Aorta (tissue), 5 donors: ENCODE data around the gene PTPRF. TPM values are rescaled to one million over a fixed set of nuclear protein-coding genes. Genes with fewer than 3 reads are reported as not detected.

Experiments used
- ATAC-seq: fragments of 200-7000 bp; cut with Tn5 transposase; one replicate; pipeline ENCODE4 v1.9.1; 2022; ENCODE audit warnings: moderate library complexity; ENCODE audit not compliant: low FRiP score
- DNase-seq, 2 donors: peaks; one replicate each; pipeline ENCODE4 v3.0.0-alpha.2; 2020
- H3K27ac ChIP-seq, 2 donors: one replicate each; pipeline ENCODE4 v1.5.1; 2013; ENCODE audit warnings: low read length in 2 of 2, mild to moderate bottlenecking in 2 of 2, moderate library complexity in 2 of 2, control low read depth in 1 of 2, inconsistent platforms in 1 of 2, low read depth in 1 of 2
- H3K27me3 ChIP-seq, 2 donors: one replicate each; pipeline ENCODE4 v1.6.1; 2013; ENCODE audit warnings: control low read depth in 1 of 2, low read length in 1 of 2, mild to moderate bottlenecking in 1 of 2, moderate library complexity in 1 of 2; ENCODE audit not compliant: insufficient read depth in 2 of 2, control insufficient read depth in 1 of 2
- H3K36me3 ChIP-seq, 2 donors: one replicate each; pipeline ENCODE4 v1.6.1; 2013; ENCODE audit warnings: control low read depth in 1 of 2, low read length in 1 of 2, mild to moderate bottlenecking in 1 of 2; ENCODE audit not compliant: insufficient read depth in 2 of 2, control insufficient read depth in 1 of 2
- H3K4me1 ChIP-seq, 2 donors: one replicate each; pipeline ENCODE4 v1.6.1; 2013; ENCODE audit warnings: low read length in 2 of 2, control low read depth in 1 of 2, mild to moderate bottlenecking in 1 of 2, moderate library complexity in 1 of 2; ENCODE audit not compliant: insufficient read depth in 2 of 2, control insufficient read depth in 1 of 2
- H3K4me3 ChIP-seq, 2 donors: one replicate each; pipeline ENCODE4 v1.5.1; 2013; ENCODE audit warnings: low read length in 2 of 2, control low read depth in 1 of 2, mild to moderate bottlenecking in 1 of 2
- H3K9me3 ChIP-seq: one replicate; pipeline ENCODE4 v1.6.1; 2013; ENCODE audit warnings: mild to moderate bottlenecking, low read length; ENCODE audit not compliant: control insufficient read depth
- WGBS, 2 donors: extraction: QIAGEN DNeasy Blood & Tissue Kit; methylation state at CpG; one replicate each; pipeline ENCODE4 v1.1.7; 2013; 5-methylcytosine and 5-hydroxymethylcytosine counted together
- intact Hi-C, 2 donors: fragments of 100-400 bp; cut with DNase I; formaldehyde crosslinking; loops; one replicate each; pipeline versions ENCODE4 v1.14.2 to v1.15.0; 2022
- long read RNA-seq, 2 donors: library from polyadenylated mRNA; unstranded; transcript quantifications; one replicate each; pipeline ENCODE4 v2.0.0, GENCODE V29; 2020 to 2021
- polyA plus RNA-seq, 2 donors: library from polyadenylated mRNA; stranded (reverse); fragments of 200-250 nt; gene quantifications; one replicate each; pipeline ENCODE4 v1.2.3, GENCODE V29; 2013
- total RNA-seq, 2 donors: library from RNA; stranded (reverse); fragmentation: NEBNext Ultra II Directional; extraction: Animal tissue kit (Norgen Biotek cat#: 25700); gene quantifications; one replicate each; pipeline ENCODE4 v1.2.1, GENCODE V29; 2021
- donor health status: healthy with polysubstance abuse.
- donor health status: Bipolar disorder and iron deficiency.
- donor health status: DM: no; HTN: no; CAD: no.
- donor health status: DM: no; HTN: no; CAD: no.
- donor health status: DM: yes; HTN: yes; CAD: no.

PTPRF gene
- total RNA-seq: 10 to 100 TPM; 59.6 to 86.2 TPM
- polyA plus RNA-seq: 10 to 100 TPM; 11.6 to 21.7 TPM
- long read RNA-seq, donor 1, partial matches to known transcripts: 67 of 73 reads
- long read RNA-seq, donor 1, other reads (novel, unspliced or antisense): 6 of 73 reads
- long read RNA-seq, donor 2, full-length matches to known transcripts: 3 of 49 reads
- long read RNA-seq, donor 2, partial matches to known transcripts: 26 of 49 reads
- long read RNA-seq, donor 2, other reads (novel, unspliced or antisense): 20 of 49 reads

DNA sequence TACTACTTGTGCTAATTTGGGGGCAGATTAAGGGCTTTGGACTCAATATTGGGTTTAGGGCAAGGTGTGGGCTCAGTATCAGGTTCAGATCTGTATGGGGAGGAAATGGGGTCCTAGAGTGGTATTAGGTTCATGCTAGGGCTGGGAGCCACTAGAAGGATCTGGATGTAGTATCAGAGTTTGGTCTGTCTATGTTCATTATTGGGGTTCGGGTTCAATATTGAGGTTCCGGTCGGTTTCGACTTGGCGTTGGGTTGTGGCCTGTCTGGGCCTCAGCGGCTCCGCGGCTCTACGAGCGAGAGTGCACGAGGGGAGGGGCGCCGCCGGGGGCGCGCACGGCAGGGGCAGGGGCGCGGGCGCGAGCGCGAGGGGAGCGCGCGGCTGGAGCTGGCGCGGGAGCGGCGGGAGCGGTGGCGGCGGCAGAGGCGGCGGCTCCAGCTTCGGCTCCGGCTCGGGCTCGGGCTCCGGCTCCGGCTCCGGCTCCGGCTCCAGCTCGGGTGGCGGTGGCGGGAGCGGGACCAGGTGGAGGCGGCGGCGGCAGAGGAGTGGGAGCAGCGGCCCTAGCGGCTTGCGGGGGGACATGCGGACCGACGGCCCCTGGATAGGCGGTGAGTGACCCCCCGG is at the start of gene PTPRF:
Gene PTPRF, plus strand, starts transcription at position 401 of the 624 bp plus-strand sequence. CDS start 14,193 bp downstream, outside the sequence.
- Histone ChIP-seq H3K4me1 (no peaks in the 10 kb centered on the region), H3K9me3 (no peaks in the 10 kb centered on the region), H3K4me3 (peak within 1 kb of the TSS; percentile 85 to 90), H3K27ac (no peak within 1 kb of the TSS), H3K36me3 (no peaks in the 10 kb centered on the region), H3K27me3 (no peaks in the 10 kb centered on the region)
- ATAC-seq (peak; percentile 79), DNase-seq (peak; percentile 61 to 91)
- WGBS, 2 donors: 0 to 1% methylated on average over 17 to 58 of the region's 58 CpGs
- intact Hi-C loops: loop anchor here (1.0 to 10.0 kb wide), 4 partner anchors 35 to 414 kb away; partner anchors contain the start of genes ARTN (in 1 of the 2) and IPO13 (in 1 of the 2)

DNA sequence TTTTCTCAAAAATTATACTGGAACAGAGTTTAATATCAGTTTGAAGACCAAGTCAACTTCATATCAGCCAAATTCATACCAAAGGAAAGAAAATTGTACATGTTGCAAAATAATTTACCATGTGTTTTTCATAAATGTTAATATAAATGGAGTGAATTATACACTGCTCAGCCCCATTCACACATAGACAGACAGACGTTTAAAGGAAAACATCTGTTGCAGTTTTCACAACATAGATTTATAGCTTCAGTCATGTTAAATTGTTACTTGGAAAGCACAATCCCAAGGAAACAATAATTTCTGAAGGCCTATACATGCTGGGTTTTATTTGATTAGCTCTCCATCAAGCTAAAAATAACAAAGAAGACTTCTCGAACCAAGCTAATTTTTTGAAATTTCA is 49.2 kb upstream of the PTPRF start:
- Histone ChIP-seq H3K4me3 (no peak overlapping the region), H3K36me3 (no peaks in the 10 kb centered on the region), H3K9me3 (no peaks in the 10 kb centered on the region), H3K4me1 (no peaks in the 10 kb centered on the region), H3K27me3 (no peaks in the 10 kb centered on the region), H3K27ac (no peak overlapping the region)
- no peak for DNase-seq
- WGBS, 2 donors: 88% methylated on average over 2 of the region's 2 CpGs
- ATAC-seq: no peak
- intact Hi-C loops: no loop called here

DNA sequence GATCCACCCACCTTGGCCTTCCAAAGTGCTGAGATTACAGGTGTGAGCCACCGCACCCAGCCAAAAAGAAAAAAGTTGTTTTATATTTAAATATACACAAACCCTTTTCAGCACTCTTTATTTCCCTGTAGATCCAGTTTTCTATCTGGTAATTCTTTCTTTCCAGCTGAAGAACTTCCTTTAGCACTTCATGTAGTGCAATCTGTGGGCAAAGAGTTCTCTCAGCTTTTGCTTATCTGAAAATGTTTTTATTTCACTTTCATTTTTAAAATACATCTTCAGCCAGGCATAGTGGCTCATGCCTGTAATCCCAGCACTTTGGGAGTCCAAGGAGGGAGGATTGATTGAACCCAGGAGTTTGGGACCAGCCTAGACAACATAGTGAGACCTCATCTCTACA is 48.5 kb upstream of the PTPRF start:
- Histone ChIP-seq H3K27ac (no peak overlapping the region), H3K36me3 (no peaks in the 10 kb centered on the region), H3K27me3 (no peaks in the 10 kb centered on the region), H3K4me3 (no peak overlapping the region), H3K4me1 (no peaks in the 10 kb centered on the region), H3K9me3 (no peaks in the 10 kb centered on the region)
- DNase-seq (no peak), ATAC-seq (no peak)
- intact Hi-C loops: no loop called here
- WGBS, 2 donors: 88 to 100% methylated on average over 1 of the region's 1 CpG

DNA sequence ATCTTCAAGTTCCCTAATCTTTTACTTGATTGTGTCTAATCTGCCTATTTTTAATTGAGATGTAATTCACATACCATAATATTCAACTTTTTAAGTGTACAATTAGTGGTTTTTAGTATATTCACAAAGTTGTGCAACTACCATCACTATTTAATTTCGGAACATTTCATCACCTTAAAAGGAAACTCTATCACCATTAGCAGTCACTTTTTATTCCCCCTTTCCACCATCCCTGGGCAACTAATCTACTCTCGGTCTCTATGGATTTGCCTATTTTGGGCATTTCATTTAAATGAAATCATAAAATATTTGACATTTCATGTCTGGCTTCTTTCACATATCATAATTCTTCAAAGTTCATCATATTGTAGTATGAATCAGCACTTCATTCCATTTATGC is 46.3 kb upstream of the PTPRF start:
- no peaks in the 10 kb centered on the region for H3K4me1 ChIP-seq
- 59 to 68% methylated on average over 2 of the region's 2 CpGs for WGBS, 2 donors
- H3K27me3 ChIP-seq: no peaks in the 10 kb centered on the region
- H3K36me3 ChIP-seq: no peaks in the 10 kb centered on the region
- ATAC-seq (no peak), DNase-seq (no peak)
- H3K4me3 ChIP-seq: no peak overlapping the region
- H3K9me3 ChIP-seq: no peaks in the 10 kb centered on the region
- intact Hi-C loops: no loop called here
- H3K27ac ChIP-seq: no peak overlapping the region

DNA sequence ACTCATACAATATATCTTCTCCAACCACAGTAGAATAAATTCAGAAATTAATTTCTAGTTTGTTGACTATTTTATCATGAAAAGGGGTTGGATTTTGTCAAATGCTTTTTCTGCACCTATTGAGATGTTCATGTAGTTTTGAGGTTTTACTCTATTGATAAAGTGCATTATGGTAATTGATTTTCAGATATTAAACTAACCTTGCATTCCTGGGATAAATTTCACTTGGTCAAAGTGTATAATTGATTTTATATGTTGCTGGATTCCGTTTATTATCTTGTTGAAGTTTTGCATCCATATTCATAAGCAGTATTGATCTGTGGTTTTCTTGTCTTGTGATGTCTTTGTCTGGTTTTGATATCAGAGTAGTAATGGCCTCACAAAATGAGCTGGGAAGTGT is 42.5 kb upstream of the PTPRF start:
- Histone ChIP-seq H3K4me1 (no peaks in the 10 kb centered on the region), H3K4me3 (no peak overlapping the region), H3K27me3 (no peaks in the 10 kb centered on the region), H3K9me3 (peaks cover 7% of the 10 kb centered on the region), H3K27ac (no peak overlapping the region), H3K36me3 (no peaks in the 10 kb centered on the region)
- intact Hi-C loops: no loop called here
- 61 to 84% methylated on average over 1 of the region's 1 CpG for WGBS, 2 donors
- DNase-seq (no peak), ATAC-seq (no peak)

DNA sequence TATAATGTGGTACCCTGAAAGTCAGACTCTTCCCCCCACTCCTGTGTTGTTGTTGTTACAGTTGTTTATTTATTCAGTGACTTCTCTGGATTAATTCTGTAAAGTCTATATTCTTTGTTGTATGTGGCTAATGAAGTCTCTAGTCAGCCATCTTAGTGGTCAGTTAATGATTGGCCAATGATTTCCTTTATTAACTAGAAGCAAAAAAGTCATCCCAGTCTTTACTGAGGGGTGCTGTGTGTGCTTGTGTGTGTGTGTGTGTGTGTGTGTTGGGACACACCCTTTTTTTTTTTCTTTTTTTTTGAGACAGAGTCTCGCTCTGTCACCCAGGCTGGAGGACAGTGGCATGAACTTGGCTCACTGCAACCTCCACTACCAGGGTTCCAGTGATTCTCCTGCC is 39.6 kb upstream of the PTPRF start:
- Histone ChIP-seq H3K4me3 (no peak overlapping the region), H3K27me3 (no peaks in the 10 kb centered on the region), H3K4me1 (no peaks in the 10 kb centered on the region), H3K27ac (no peak overlapping the region), H3K9me3 (peaks cover 7% of the 10 kb centered on the region), H3K36me3 (no peaks in the 10 kb centered on the region)
- intact Hi-C loops: no loop called here
- DNase-seq (no peak), ATAC-seq (no peak)
- WGBS, 2 donors: 93 to 100% methylated on average over 1 of the region's 1 CpG

DNA sequence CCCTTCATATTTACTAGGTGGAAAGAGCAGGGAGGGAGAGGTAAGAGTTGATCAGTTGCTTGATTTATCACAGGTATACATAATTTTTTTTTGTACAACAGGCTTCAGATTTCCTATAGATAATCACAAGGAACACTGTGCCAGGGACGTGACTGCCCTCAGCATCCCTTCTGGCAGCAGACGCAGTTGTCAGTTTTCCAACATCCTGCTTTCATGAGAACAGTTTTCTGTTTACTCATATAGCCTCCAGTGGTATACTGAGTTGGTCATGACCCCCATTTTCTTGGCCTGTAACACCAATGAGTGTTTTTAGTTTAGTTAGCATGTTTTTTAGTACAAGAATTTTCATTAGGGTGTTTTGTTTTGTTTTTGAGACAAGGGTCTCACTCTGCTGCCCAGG is 37.9 kb upstream of the PTPRF start:
- no peaks in the 10 kb centered on the region for H3K27me3 ChIP-seq
- H3K27ac ChIP-seq: no peak overlapping the region
- H3K4me1 ChIP-seq: no peaks in the 10 kb centered on the region
- intact Hi-C loops: no loop called here
- H3K4me3 ChIP-seq: no peak overlapping the region
- H3K9me3 ChIP-seq: peaks cover 7% of the 10 kb centered on the region
- ATAC-seq (no peak), DNase-seq (no peak)
- H3K36me3 ChIP-seq: no peaks in the 10 kb centered on the region
- WGBS, 2 donors: 66 to 73% methylated on average over 2 of the region's 2 CpGs

DNA sequence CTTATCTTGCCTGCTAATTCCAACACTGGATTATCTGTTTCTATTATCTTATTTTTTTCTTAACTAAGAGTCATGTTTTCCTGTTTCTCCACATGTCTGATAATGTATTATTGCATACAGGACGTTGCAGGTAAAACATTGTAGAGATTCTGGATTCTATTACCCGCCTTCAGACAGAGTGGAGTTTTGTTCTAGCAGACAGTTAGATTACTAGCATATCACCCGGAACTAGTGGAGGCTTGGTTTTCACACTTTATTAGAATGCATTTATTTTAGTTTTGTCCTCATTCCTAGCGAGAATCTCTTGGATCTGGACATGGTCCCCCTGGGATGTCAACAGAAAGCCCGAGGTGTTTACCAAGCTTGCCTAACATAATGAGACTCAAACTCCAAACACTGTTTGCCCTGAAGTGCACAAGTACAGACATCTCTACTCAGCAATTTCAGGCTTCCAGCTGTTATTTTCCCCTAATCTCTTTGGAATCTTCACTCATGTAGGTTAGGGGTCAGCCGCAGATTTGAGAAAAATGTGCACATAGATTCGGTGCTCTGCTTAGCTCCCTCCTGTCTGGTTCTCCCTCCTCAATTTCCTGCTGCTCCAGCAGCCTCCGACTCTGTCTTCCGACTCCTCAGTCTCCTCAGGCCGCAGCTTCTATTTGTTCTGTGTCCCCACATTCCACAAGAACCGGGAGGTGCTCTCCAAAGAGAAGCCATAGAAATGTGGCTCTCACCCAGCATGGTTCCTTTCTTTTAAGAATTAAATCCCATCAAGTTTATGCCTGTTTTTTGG is 36.8 kb upstream of the PTPRF start:
- intact Hi-C loops: no loop called here
- H3K27me3 ChIP-seq: no peaks in the 10 kb centered on the region
- no peak overlapping the region for H3K27ac ChIP-seq
- H3K4me3 ChIP-seq: no peak overlapping the region
- H3K36me3 ChIP-seq: no peaks in the 10 kb centered on the region
- 49 to 53% methylated on average over 11 of the region's 11 CpGs for WGBS, 2 donors
- ATAC-seq (no peak), DNase-seq (no peak)
- peaks cover 7% of the 10 kb centered on the region for H3K9me3 ChIP-seq
- H3K4me1 ChIP-seq: no peaks in the 10 kb centered on the region
